ENCODE measurements around the gene PARP12.

The PARP12 gene

DNA sequence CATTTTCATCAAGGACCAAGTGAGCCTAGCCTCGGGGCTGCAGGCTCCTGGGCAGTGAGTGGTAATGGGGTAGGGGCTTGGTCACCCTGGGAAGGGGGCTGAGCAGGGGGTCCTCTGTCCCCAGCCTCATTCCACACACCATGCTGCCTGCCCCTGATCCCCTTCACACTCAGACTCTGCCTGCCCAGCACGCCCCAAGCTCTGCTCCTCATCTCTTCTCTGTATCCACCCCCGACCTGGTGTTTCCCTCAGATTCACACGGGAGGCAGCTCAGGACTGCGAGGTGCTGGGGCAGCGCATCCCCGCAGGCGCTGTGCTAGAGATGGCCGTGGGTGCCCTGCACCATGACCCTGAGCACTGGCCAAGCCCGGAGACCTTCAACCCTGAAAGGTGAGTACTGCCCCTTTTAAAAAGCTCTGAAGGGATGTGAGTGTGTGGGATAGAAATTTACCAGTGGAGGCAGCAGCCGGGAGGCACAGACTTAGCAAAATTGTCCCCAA, 47.2 kb downstream of the PARP12 start:
- no peak for DNase-seq (ENCODE audit: low read depth)
- no peak overlapping the region for H3K4me3 ChIP-seq (ENCODE audit: low read depth, low read length)
- TF ChIP-seq, protein P1, sequence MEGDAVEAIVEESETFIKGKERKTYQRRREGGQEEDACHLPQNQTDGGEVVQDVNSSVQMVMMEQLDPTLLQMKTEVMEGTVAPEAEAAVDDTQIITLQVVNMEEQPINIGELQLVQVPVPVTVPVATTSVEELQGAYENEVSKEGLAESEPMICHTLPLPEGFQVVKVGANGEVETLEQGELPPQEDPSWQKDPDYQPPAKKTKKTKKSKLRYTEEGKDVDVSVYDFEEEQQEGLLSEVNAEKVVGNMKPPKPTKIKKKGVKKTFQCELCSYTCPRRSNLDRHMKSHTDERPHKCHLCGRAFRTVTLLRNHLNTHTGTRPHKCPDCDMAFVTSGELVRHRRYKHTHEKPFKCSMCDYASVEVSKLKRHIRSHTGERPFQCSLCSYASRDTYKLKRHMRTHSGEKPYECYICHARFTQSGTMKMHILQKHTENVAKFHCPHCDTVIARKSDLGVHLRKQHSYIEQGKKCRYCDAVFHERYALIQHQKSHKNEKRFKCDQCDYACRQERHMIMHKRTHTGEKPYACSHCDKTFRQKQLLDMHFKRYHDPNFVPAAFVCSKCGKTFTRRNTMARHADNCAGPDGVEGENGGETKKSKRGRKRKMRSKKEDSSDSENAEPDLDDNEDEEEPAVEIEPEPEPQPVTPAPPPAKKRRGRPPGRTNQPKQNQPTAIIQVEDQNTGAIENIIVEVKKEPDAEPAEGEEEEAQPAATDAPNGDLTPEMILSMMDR (conservative IDR thresholded peaks at IDR 0.05; ENCODE audit: low read depth, low read length), result no peak

DNA sequence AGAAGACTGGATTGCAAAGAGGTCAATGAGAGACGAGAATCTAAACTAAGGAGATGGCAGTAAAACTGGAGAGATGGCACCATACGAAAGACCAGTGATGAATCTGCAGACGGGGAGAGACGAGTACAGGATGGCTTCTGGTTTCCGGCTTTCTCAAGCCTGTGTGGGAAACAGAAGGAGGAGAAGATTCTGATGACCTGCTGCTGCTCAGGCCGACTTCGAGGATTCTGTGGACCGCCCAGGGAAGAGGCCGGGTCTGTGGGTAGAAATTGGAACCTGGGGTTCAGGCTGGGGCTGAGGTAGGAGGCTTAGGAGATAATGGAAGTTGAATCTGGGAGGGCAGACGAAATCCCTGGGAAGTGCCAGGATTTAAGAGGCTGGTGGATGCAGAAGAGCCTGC, 48.6 kb downstream of the PARP12 start:
- no peak overlapping the region for H3K4me3 ChIP-seq (ENCODE audit: low read depth, low read length)
- TF ChIP-seq, protein P1 (conservative IDR thresholded peaks at IDR 0.05; ENCODE audit: low read depth, low read length), result no peak
- DNase-seq (ENCODE audit: low read depth), result no peak

DNA sequence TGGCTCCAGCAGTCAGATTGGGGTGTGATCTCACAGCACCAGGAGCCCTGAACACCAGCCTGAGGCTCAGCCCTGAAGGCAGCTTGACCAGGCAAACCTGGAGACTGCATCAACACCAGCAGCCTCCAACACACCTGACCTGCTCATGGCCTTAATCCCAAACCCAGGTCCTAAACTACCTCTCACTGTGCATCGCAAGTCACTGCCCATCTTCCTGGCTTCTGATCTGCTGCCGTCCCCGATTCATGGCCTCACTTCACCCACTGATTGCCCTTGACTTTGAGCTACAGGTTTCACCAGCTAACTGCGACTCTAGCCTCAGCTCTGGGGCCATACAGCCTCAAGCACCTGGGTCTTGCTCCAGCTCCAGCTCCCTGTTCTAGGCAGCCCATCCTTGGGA, 49.1 kb downstream of the PARP12 start:
- DNase-seq (ENCODE audit: low read depth), result no peak
- TF ChIP-seq, protein P1 (conservative IDR thresholded peaks at IDR 0.05; ENCODE audit: low read depth, low read length), result no peak
- no peak overlapping the region for H3K4me3 ChIP-seq (ENCODE audit: low read depth, low read length)

DNA sequence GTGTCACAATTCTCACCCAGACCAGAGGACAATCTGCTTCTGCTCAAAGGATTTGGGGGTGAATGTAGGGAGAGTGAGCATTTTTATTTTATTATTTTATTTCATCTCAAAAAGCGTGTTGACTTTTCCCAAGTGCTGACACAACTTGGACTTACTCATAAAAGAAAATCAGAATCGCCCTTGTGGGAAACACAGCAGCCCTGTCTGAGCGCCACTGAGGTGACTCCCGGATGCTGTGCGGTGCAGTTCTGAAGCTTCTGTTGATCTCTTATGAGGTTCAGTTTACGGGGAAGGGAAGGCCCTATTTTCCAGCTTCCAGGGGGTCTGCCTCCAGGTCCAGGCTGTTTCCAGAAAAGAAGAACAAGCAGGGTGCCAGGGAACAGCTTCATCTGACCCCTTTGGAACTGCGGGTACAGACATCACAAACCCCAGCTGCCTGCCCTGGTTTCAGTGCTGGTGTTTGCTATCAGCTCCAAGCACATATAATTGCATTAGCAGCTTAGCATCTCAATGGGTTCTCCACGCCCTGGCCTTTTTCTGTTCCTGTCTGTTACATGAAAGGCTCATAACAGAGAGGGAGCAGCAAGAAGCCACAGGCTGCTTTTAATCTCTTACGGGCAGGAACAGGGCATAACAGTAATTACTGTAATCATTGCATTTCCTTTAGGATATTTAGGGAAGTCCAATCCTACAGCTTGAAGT, 52.4 kb downstream of the PARP12 start:
- no peak overlapping the region for H3K4me3 ChIP-seq (ENCODE audit: low read depth, low read length)
- TF ChIP-seq, protein P1 (conservative IDR thresholded peaks at IDR 0.05; ENCODE audit: low read depth, low read length), result no peak
- DNase-seq (ENCODE audit: low read depth), result no peak

DNA sequence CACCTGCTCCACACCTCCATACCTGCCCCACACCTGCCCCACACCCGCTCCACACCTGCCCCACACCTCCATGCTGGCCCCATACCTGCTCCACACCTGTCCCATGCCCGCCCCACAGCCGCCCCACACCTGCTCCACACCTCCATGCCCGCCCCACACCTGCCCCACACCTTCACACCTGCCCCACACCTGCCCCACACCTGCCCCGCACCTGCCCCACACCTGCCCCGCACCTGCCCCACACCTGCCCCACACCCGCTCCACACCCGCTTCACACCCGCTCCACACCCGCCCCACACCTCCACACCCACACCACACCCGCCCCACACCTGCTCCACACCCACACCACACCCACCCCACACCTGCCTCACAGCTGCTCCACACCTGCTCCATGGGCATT, 53.0 kb downstream of the PARP12 start:
- no peak overlapping the region for H3K4me3 ChIP-seq (ENCODE audit: low read depth, low read length)
- no peak for DNase-seq (ENCODE audit: low read depth)
- TF ChIP-seq, protein P1 (conservative IDR thresholded peaks at IDR 0.05; ENCODE audit: low read depth, low read length), result no peak

DNA sequence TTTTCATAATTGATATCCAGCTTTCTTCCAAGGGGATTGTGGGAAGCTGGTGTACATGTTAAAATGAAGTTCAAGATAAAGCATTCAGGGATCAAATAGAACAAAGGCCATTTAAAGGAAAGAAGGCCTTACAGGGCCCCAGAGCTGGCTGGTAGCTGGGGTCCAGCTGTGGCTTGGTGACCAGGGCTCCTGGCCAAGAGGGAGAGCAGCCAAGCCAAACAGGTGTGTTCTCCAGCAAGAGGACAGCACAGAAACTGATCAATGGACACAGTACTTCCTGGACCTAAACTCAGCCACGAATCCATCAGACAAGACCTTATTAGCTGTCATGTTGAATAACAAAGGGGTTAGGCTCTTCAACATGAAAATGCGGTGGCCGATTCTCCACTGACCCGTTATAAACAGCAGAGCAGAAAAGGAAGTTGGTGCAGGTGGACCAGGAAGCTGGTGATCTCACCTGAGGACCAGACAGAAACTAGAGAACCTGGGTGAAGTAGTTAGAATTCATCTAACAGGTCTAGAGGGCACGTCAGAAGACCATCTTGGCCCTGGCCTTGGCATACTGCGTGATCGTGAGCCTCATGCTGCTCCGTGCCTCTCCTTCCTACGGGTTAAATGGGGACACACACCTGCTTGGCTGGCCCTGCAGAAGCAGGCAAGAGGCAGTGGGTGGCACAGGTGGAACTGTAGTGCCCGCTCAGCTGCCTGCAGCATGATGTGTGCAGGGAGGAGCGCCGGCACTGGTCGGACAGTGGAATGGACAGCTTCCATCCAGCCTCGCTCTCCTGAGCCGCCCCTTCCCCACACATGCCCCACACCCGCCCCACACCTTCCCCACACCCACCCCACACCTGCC, 53.8 kb downstream of the PARP12 start:
- no peak overlapping the region for H3K4me3 ChIP-seq (ENCODE audit: low read depth, low read length)
- no peak for DNase-seq (ENCODE audit: low read depth)
- TF ChIP-seq, protein P1 (conservative IDR thresholded peaks at IDR 0.05; ENCODE audit: low read depth, low read length), result no peak

Data from choroid plexus epithelial cell (primary cell).